ENCODE results near the gene MBNL2.

Gene MBNL2

GRCh38 chr13:97255515-97256021, 33.4 kb downstream of the MBNL2 start:
- no peak for DNase-seq

GRCh38 chr13:97256343-97256783, 34.2 kb downstream of the MBNL2 start:
- DNase-seq: no peak

GRCh38 chr13:97257228-97257755, 35.2 kb downstream of the MBNL2 start:
- no peak for DNase-seq

DNA sequence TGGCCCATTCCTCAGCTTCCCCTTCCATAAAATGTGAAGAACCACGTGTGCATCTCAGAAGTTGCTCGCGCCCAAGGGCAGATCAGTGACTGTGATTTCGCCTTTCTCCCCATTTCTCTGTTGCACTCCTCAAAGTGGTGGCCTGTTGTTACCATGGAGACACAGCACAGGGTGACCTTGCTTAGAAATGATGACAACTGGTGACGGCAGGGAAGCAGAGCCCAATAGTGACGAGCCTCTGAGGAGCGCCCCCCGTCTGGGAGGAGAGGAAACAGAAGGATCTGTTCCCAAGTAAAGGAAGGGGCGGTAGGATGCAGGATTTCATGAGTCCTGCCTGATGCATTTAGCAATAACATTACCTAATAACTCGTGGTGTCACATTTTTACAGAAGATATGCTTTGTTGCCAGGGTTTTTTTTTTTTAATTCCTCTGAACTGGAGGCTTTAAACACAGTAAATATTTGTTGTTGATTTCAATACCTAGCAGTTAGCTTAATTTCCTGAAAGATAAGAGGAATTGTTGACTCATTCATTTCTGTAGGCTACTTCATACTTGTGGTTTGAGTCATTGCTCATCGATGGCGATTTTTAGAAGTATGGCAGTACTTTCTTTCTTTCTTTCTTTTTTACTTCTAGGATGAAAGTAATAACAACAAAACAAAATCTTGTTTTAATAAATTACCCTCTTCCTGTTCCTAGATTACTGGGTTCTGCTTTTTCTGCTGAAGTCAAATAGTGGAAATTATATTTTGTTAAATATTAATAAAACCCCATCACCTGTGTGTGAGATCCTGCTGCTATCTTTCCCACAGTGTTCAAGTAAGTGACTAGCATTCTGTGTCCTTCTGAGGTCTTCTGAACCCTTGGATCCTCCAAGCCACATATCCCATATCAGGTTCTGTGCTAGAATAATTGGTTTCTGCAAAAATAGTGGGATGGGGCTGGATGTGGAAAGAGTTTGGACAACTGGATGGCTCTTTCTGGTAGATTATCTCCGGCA, 36.0 kb downstream of the MBNL2 start:
- no peak for DNase-seq

DNA sequence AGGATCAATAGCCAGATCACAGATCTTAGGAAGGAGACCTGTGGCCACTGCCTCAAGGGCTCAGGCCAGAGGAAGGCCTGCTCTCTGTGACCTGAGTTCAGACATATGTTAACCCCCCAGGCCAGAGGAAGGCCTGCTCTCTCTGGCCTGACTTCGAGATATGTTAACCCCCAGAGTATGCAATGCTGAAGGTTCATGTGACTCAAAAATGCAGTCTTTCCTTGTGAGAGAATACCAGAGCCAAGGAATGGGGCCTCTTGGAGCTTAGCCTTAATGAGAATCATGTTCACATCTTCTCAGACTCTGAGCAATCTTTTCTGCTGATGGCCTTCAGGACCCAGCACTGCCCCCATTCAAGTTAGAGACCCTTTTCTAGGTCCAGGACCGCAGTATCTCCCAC, 36.7 kb downstream of the MBNL2 start:
- no peak for DNase-seq

- DNase-seq: no peak
Measured at GRCh38 chr13:97259410-97259797, 37.3 kb downstream of the MBNL2 start.

GRCh38 chr13:97259798-97260714, 37.9 kb downstream of the MBNL2 start:
- DNase-seq: no peak

GRCh38 chr13:97261254-97262005, 39.3 kb downstream of the MBNL2 start:
- no peak for DNase-seq

DNA sequence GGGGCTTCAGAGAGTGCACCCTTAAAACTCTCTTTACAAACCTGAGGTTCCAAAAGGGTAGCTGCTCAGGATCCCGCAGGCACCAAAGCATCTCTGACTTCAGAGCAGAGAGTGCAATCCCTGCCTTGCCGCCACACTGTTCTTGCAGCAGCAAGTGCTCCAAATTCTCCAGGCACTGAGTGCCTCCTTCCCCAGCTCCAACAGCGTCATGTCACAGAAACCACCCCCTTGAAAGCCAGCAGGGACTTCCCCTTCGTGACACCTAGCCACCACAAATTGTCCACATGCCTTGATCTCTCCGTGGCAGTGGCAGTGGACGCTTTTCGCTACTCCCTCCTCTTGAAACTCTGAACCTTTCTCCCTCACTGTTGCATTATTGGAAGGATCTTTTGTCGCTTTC, 39.9 kb downstream of the MBNL2 start:
- no peak for DNase-seq

DNA sequence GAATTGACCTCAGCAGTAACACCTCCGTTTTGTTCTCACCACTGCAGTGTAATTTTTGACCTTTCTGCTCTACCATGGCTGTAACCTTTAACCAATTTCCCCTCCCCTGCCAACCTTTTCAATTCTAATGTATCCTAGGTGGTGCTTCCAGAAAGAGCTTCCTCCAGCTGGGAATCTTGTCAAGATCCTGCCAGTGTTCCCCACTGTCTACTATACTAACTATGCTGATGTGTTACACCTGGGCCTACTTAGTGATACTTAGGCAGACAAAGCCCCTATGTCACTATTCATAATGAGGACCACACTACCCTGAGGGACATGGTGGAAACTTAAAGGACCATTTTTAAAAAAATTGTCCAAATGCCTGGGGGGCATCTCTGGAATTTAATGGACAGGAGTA, 41.0 kb downstream of the MBNL2 start:
- no peak for DNase-seq

DNA sequence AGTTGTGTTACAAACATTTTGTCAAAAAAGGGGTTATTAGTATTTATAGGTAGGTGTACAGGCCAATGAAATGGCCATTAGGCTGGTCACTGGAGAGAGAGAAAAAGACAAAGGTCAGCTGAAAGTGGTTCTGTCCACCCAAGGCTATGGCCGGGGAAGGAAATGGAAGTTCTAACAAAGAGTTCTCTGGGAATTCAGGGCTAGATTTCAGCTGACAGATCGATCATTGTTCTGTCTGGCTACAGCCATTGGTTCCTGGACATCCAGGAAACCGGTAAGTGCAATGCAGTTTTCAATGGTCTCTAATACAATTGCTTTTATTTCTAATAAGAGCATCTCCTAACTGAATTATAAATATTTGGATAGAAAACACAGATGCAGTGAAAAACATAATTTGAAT, 42.5 kb downstream of the MBNL2 start:
- DNase-seq: no peak

- no peak for DNase-seq
Measured at GRCh38 chr13:97266332-97266731, 44.2 kb downstream of the MBNL2 start.

- DNase-seq: no peak
Measured at GRCh38 chr13:97266772-97267417, 44.8 kb downstream of the MBNL2 start.

DNA sequence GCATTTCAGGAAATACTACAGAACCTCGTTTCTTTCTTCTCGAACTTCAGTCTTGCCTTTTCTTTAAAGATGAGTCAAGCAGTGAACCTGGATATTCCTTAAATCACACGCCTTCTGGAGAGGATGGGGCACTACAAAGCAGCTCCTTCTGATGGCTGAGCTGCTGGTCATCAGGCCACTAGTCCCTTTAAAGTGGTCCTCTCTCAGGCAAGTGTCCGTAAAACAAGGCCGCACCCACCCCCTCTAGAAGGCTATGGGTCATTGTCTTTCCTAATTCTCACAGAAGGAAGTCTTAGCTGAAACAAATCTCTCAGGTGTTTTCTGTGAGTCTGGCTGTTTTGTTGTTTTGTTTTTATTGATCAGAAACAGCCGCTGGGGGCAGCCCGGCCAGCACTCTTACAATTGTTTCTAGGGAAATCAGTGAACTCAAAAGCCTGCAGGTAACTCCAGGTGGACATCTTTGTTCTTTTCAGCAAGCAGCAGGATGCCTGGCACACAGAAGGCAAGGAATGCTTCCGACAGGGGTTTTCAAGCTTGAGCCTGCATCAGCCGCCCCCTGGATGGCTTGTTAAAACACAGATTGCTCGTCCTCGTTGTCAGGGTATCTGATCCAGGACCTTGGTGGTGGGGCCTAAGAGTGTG, 45.4 kb downstream of the MBNL2 start:
- DNase-seq: no peak

DNA sequence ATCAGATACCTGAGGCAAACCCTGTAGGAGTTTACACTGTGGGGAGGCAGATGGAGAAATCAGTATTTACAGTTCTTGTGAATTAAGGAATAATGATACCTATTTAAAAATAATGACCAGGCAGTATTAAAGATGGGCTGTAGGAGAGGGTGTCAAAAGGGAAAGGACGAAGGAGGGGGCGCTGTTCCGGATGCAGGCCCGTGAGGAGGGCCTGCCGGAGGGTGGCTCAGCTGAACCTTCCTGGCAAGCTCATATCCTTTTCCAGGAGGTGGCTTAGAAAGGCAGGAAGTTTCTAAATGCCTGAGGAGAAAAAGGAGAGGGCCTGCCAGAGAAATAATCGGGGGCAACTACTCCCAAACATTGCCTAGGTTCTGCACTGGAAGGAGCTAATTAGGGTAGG, 46.6 kb downstream of the MBNL2 start:
- DNase-seq: no peak

- no peak for DNase-seq
Measured at GRCh38 chr13:97269603-97270002, 47.5 kb downstream of the MBNL2 start.

- no peak for DNase-seq
Measured at GRCh38 chr13:97272526-97272925, 50.4 kb downstream of the MBNL2 start.

DNA sequence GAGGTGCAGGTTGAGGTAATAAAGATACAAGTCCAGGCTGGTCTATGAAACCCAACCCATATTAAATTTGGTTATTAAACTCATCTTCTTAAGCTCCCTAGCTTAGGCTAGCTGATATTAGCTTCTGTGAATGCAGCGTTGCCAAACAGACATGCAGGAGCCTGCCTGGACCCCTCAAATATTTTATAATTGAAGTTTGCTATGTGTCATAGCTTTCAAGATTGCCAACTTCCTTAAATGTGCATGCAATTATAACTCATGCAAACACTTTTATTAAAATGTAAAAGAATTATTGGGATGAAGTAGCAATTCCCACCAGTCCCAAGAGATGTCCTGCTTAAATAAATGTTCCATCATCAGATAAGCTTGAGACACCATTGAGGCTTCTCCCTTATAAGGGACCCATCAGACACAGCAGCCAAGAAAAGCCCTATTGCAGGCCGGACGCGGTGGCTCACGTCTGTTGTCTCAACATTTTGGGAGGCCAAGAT, 51.3 kb downstream of the MBNL2 start:
- peak; percentile 83 for DNase-seq

DNA sequence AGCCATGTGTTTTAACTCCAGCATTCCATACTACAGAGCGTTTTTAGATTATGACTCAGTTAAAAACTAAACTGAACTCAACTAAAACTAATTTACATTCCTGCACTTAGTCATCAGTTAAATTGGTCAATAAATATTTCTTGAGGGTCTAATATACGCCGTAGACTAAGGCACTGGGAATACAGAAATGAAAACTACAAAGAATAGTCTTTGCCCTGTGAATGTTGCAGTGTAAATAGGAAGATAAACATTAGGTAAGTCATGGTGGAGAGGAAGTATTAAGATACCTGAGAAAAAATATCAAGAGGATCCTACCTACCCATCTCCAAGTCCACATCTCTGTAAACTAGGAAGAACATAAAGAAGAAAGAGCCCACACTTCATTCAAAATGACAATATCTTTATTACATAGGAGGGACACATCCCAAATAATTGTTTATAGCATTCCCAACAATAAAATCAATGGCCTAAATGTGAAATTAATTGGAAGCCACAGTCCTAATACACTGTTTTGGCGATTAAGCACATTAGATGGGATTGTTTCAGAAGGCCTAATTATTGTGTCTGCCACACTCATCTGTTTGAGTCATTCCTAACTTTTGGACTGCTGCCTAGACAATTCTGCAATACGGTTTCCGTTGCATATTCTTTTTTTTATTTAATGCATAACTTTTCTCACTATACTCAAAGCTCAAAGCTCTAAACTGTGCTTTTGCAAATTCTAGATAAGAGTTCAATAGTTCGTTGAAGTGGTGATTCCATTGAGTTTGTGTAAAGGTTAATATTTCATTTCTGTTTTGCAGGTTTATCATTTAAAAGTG, 52.9 kb downstream of the MBNL2 start:
- no peak for DNase-seq
